Peyer's patch (tissue), 4 donors: Measurements from ENCODE around the gene CXXC5.
"Not testable (repeated sequence)": the region's sequence is repeated elsewhere in the genome, so short reads cannot be mapped to it uniquely, and the experiment has no call there.

ENCODE experiments used
- POLR2A ChIP-seq, 2 donors: fragments of 450-650 bp; IDR thresholded peaks; one replicate each; pipeline ENCODE4 v1.5.1; 2017; ENCODE audit warnings: antibody characterized with exemption in 2 of 2, mild to moderate bottlenecking in 2 of 2, moderate library complexity in 2 of 2
- TF ChIP-seq, protein P1 (sequence below), 6 experiments: fragments of 450-650 bp in 4 of 6; fragments of 200-600 bp in 2 of 6; sonication (generic) in 1 of 6; IDR thresholded peaks; one replicate each; pipeline ENCODE4 v1.5.1; 2017 to 2019; ENCODE audit warnings: antibody characterized with exemption in 6 of 6, mild to moderate bottlenecking in 3 of 6, moderate library complexity in 1 of 6

GRCh38 chr5:139598601-139598965 lies 49.6 kb upstream of the CXXC5 start:
- TF ChIP-seq, protein P1, sequence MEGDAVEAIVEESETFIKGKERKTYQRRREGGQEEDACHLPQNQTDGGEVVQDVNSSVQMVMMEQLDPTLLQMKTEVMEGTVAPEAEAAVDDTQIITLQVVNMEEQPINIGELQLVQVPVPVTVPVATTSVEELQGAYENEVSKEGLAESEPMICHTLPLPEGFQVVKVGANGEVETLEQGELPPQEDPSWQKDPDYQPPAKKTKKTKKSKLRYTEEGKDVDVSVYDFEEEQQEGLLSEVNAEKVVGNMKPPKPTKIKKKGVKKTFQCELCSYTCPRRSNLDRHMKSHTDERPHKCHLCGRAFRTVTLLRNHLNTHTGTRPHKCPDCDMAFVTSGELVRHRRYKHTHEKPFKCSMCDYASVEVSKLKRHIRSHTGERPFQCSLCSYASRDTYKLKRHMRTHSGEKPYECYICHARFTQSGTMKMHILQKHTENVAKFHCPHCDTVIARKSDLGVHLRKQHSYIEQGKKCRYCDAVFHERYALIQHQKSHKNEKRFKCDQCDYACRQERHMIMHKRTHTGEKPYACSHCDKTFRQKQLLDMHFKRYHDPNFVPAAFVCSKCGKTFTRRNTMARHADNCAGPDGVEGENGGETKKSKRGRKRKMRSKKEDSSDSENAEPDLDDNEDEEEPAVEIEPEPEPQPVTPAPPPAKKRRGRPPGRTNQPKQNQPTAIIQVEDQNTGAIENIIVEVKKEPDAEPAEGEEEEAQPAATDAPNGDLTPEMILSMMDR (IDR thresholded peaks at IDR 0.05) = not testable (repeated sequence)
- not testable (repeated sequence) for TF ChIP-seq POLR2A (IDR thresholded peaks at IDR 0.05)
